Measurements from ENCODE around the gene TMEM181. TPM values are rescaled to one million over a fixed set of nuclear protein-coding genes. Genes with fewer than 3 reads are reported as not detected.

The TMEM181 gene
- total and polyA plus RNA-seq, 2 of the 13 experiments (the other 11 are each of a cell fraction or from before 2014, with no cell fraction given): 59.1 to 108 TPM

GRCh38 chr6:158559895-158560835 lies at the start of gene TMEM181 (continued):
- TF ChIP-seq CREB3 (CRISPR knock-in tag; IDR thresholded peaks at IDR 0.05): no peak
- TF ChIP-seq TP53 (CRISPR knock-in tag; conservative IDR thresholded peaks at IDR 0.05): no peak
- peak; percentile 48; the same call in 1 of the 2 replicates for TF ChIP-seq ZNF598 (CRISPR knock-in tag; IDR thresholded peaks at IDR 0.05; ENCODE audit: borderline replicate concordance)
- TF ChIP-seq TOE1 (CRISPR knock-in tag; IDR thresholded peaks at IDR 0.05): 0 out of 2 replicates have a peak, but pooled peaks have one; percentile 71
- no peak for TF ChIP-seq CSRNP2 (CRISPR knock-in tag; conservative IDR thresholded peaks at IDR 0.05; ENCODE audit: low read depth)
- no peak for TF ChIP-seq NAIF1 (CRISPR knock-in tag; IDR thresholded peaks at IDR 0.05; ENCODE audit: borderline replicate concordance)
- TF ChIP-seq ZMYM2 (CRISPR knock-in tag; IDR thresholded peaks at IDR 0.05): no peak
- TF ChIP-seq ARNT (IDR thresholded peaks at IDR 0.05): no peak
- no peak; the same call in 1 of the 2 replicates for TF ChIP-seq ZBTB4 (CRISPR knock-in tag; IDR thresholded peaks at IDR 0.05; ENCODE audit: borderline replicate concordance)
- no peak; the same call in 1 of the 2 replicates for TF ChIP-seq ZNF318 (CRISPR knock-in tag; IDR thresholded peaks at IDR 0.05)
- no peak for TF ChIP-seq FOXA1 (IDR thresholded peaks at IDR 0.05)
- TF ChIP-seq FOXA1 (CRISPR knock-in tag; IDR thresholded peaks at IDR 0.05): 0 out of 2 replicates have a peak, but pooled peaks have one; percentile 10
- TF ChIP-seq ZNF768 (CRISPR knock-in tag; IDR thresholded peaks at IDR 0.05): peak; percentile 7
- peak; percentile 44; the same call in 1 of the 2 replicates for TF ChIP-seq GFI1 (CRISPR knock-in tag; IDR thresholded peaks at IDR 0.05; ENCODE audit: borderline replicate concordance)

All from HepG2 (cell line).